NT2/D1 (cell line): ENCODE measurements around the gene SMCHD1.

ENCODE experiments used
- SUZ12 ChIP-seq: IDR thresholded peaks from 2 replicates; pipeline ENCODE4 v1.6.1; 2011; ENCODE audit not compliant: insufficient read length, insufficient read depth; ENCODE audit errors: extremely low read depth
- ZNF274 ChIP-seq: IDR thresholded peaks from 2 replicates; pipeline ENCODE4 v1.6.1; 2011; ENCODE audit warnings: mild to moderate bottlenecking, low read depth, low read length

DNA sequence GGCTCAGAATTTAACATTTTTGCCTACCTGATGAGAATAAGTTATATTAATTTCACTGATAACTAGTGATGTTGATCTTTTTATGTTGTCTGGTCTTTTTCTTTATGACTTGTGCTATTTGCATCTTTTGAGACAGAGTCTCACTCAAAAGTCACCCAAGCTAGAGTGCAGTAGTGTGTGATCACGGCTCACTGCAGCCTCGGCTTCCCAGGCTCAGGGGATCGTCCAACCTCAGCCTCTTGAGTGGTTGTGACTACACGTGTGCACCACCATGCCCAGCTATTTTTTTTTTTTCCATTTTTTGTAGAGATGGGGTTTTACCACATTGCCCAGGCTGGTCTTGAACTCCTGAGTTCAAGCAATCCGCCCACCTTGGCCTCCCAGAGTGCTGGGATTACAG is 7.5 kb downstream of the SMCHD1 start:
- TF ChIP-seq ZNF274, result no peak
- TF ChIP-seq SUZ12, result no peak
